ENCODE results near the gene XPO4.

The XPO4 gene

GRCh38 chr13:20801707-20802106 is 100.8 kb downstream of the XPO4 start:
- Histone ChIP-seq H3K36me3 (ENCODE audit: control insufficient read depth, insufficient read depth, low read length) (peaks cover 5% of the 10 kb centered on the region), H3K9ac (ENCODE audit: low read depth, low read length) (no peak overlapping the region), H3K27me3 (ENCODE audit: control insufficient read depth, insufficient read depth, low read length) (no peaks in the 10 kb centered on the region), H3K4me1 (ENCODE audit: control insufficient read depth, insufficient read depth, low read length) (no peaks in the 10 kb centered on the region), H3K9me3 (ENCODE audit: control insufficient read depth, insufficient read depth, low read length) (no peaks in the 10 kb centered on the region), H3K4me3 (ENCODE audit: low read depth, low read length) (no peak overlapping the region)

- Histone ChIP-seq H3K9me3 (ENCODE audit: control insufficient read depth, insufficient read depth, low read length) (no peaks in the 10 kb centered on the region), H3K4me3 (ENCODE audit: low read depth, low read length) (no peak overlapping the region), H3K36me3 (ENCODE audit: control insufficient read depth, insufficient read depth, low read length) (peaks cover 8% of the 10 kb centered on the region), H3K4me1 (ENCODE audit: control insufficient read depth, insufficient read depth, low read length) (no peaks in the 10 kb centered on the region), H3K27me3 (ENCODE audit: control insufficient read depth, insufficient read depth, low read length) (no peaks in the 10 kb centered on the region), H3K9ac (ENCODE audit: low read depth, low read length) (no peak overlapping the region)
Observed at GRCh38 chr13:20799726-20800416, 102.7 kb downstream of the XPO4 start.

GRCh38 chr13:20798027-20798426 is 104.5 kb downstream of the XPO4 start:
- Histone ChIP-seq H3K36me3 (ENCODE audit: control insufficient read depth, insufficient read depth, low read length) (peaks cover 8% of the 10 kb centered on the region), H3K27me3 (ENCODE audit: control insufficient read depth, insufficient read depth, low read length) (no peaks in the 10 kb centered on the region), H3K9me3 (ENCODE audit: control insufficient read depth, insufficient read depth, low read length) (no peaks in the 10 kb centered on the region), H3K4me1 (ENCODE audit: control insufficient read depth, insufficient read depth, low read length) (no peaks in the 10 kb centered on the region), H3K4me3 (ENCODE audit: low read depth, low read length) (no peak overlapping the region), H3K9ac (ENCODE audit: low read depth, low read length) (no peak overlapping the region)

DNA sequence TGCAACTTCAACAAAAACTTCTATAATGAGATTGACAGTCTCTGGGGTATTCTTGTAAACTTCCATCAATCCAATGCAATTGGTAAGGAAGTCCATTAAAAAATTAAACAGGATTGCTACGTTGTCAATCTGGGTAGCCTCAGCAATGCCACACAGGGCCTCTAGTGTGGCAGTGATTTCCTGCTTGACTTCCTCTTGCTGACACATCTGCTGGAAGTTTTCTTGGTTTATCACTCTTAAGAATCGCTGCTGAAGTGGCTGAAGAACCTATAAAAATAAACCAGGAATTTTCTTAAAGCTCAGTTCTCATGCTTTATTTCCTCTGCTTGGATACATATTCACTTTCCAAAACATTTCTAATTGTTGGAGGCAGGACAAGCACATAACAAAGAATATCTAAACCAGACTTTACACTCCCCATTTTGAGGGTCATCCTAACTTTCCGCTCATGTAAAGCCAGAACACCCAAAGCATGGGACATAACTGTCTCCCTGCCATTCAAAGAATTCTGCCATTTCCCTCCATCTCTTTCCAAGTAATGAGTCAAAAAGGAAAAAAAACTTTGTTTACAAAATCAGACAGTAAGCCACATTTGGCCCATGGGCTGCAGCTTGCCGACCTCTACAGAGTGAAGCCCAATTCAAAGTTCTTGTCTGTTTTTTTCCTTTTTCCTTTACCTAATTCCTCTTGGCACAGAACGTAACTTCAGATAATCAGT is 105.6 kb downstream of the XPO4 start:
- no peaks in the 10 kb centered on the region for H3K9me3 ChIP-seq (ENCODE audit: control insufficient read depth, insufficient read depth, low read length)
- no peak overlapping the region for H3K9ac ChIP-seq (ENCODE audit: low read depth, low read length)
- peaks cover 8% of the 10 kb centered on the region for H3K36me3 ChIP-seq (ENCODE audit: control insufficient read depth, insufficient read depth, low read length)
- no peaks in the 10 kb centered on the region for H3K27me3 ChIP-seq (ENCODE audit: control insufficient read depth, insufficient read depth, low read length)
- H3K4me3 ChIP-seq (ENCODE audit: low read depth, low read length), result no peak overlapping the region
- H3K4me1 ChIP-seq (ENCODE audit: control insufficient read depth, insufficient read depth, low read length), result no peaks in the 10 kb centered on the region

DNA sequence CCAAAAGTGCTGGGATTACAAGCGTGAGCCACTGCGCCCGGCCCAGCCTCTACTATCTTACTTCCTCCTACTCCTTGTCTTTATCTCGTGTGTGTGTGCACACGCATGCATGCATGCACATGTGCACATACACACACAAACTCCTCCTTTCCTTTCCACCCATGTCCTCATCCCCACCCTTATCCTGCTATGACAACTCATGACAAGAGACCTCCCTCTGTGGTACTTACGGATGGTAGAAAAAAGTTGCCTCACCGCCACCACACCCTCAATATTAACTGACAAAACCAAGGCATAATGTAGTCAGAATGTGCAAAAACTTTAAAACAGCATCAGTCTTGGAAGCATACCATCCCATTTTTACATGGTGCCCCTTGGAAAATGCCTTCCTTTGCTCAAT is 112.9 kb downstream of the XPO4 start:
- H3K36me3 ChIP-seq (ENCODE audit: control insufficient read depth, insufficient read depth, low read length), result peaks cover 6% of the 10 kb centered on the region

GRCh38 chr13:20788312-20788711 is 114.2 kb downstream of the XPO4 start:
- no peaks in the 10 kb centered on the region for H3K4me1 ChIP-seq (ENCODE audit: control insufficient read depth, insufficient read depth, low read length)
- no peak overlapping the region for H3K4me3 ChIP-seq (ENCODE audit: low read depth, low read length)
- H3K9me3 ChIP-seq (ENCODE audit: control insufficient read depth, insufficient read depth, low read length), result no peaks in the 10 kb centered on the region
- peaks cover 9% of the 10 kb centered on the region for H3K36me3 ChIP-seq (ENCODE audit: control insufficient read depth, insufficient read depth, low read length)
- H3K27me3 ChIP-seq (ENCODE audit: control insufficient read depth, insufficient read depth, low read length), result no peaks in the 10 kb centered on the region
- H3K9ac ChIP-seq (ENCODE audit: low read depth, low read length), result no peak overlapping the region

More for the DNA sequence above, 112.9 kb downstream of the XPO4 start:
- H3K9me3 ChIP-seq (ENCODE audit: control insufficient read depth, insufficient read depth, low read length), result no peaks in the 10 kb centered on the region
- H3K4me3 ChIP-seq (ENCODE audit: low read depth, low read length), result no peak overlapping the region
- H3K4me1 ChIP-seq (ENCODE audit: control insufficient read depth, insufficient read depth, low read length), result no peaks in the 10 kb centered on the region
- no peaks in the 10 kb centered on the region for H3K27me3 ChIP-seq (ENCODE audit: control insufficient read depth, insufficient read depth, low read length)
- H3K9ac ChIP-seq (ENCODE audit: low read depth, low read length), result no peak overlapping the region

- Histone ChIP-seq H3K4me3 (ENCODE audit: low read depth, low read length) (no peak overlapping the region), H3K36me3 (ENCODE audit: control insufficient read depth, insufficient read depth, low read length) (peaks cover 9% of the 10 kb centered on the region), H3K9me3 (ENCODE audit: control insufficient read depth, insufficient read depth, low read length) (no peaks in the 10 kb centered on the region), H3K4me1 (ENCODE audit: control insufficient read depth, insufficient read depth, low read length) (no peaks in the 10 kb centered on the region), H3K27me3 (ENCODE audit: control insufficient read depth, insufficient read depth, low read length) (no peaks in the 10 kb centered on the region), H3K9ac (ENCODE audit: low read depth, low read length) (no peak overlapping the region)
Observed at GRCh38 chr13:20787180-20787579, 115.4 kb downstream of the XPO4 start.

GRCh38 chr13:20782116-20782708 is 120.3 kb downstream of the XPO4 start:
- H3K9me3 ChIP-seq (ENCODE audit: control insufficient read depth, insufficient read depth, low read length), result no peaks in the 10 kb centered on the region
- no peaks in the 10 kb centered on the region for H3K4me1 ChIP-seq (ENCODE audit: control insufficient read depth, insufficient read depth, low read length)
- H3K36me3 ChIP-seq (ENCODE audit: control insufficient read depth, insufficient read depth, low read length), result peaks cover 3% of the 10 kb centered on the region
- H3K4me3 ChIP-seq (ENCODE audit: low read depth, low read length), result no peak overlapping the region
- no peaks in the 10 kb centered on the region for H3K27me3 ChIP-seq (ENCODE audit: control insufficient read depth, insufficient read depth, low read length)
- H3K9ac ChIP-seq (ENCODE audit: low read depth, low read length), result no peak overlapping the region

DNA sequence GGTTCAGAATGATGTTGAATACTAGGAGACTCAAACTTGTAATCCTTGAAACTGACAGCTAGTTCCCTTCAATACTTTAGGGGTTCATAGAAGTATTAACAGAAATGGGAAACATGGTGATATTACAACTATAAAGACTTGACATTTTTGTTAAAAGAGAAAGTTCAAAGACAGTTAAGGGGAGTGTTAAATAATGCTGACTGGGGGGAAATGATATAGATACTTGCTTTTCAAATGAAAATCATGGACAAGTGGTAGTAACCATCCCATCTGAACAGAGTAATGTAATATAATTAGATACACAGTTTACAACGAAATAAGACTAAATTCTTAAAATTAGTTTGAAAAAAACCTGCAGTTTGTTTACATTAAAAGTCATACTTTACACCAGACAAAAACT is 122.2 kb downstream of the XPO4 start:
- peaks cover 3% of the 10 kb centered on the region for H3K4me1 ChIP-seq (ENCODE audit: control insufficient read depth, insufficient read depth, low read length)
- H3K4me3 ChIP-seq (ENCODE audit: low read depth, low read length), result no peak overlapping the region
- H3K9me3 ChIP-seq (ENCODE audit: control insufficient read depth, insufficient read depth, low read length), result no peaks in the 10 kb centered on the region
- peaks cover 3% of the 10 kb centered on the region for H3K36me3 ChIP-seq (ENCODE audit: control insufficient read depth, insufficient read depth, low read length)
- H3K9ac ChIP-seq (ENCODE audit: low read depth, low read length), result no peak overlapping the region
- no peaks in the 10 kb centered on the region for H3K27me3 ChIP-seq (ENCODE audit: control insufficient read depth, insufficient read depth, low read length)

DNA sequence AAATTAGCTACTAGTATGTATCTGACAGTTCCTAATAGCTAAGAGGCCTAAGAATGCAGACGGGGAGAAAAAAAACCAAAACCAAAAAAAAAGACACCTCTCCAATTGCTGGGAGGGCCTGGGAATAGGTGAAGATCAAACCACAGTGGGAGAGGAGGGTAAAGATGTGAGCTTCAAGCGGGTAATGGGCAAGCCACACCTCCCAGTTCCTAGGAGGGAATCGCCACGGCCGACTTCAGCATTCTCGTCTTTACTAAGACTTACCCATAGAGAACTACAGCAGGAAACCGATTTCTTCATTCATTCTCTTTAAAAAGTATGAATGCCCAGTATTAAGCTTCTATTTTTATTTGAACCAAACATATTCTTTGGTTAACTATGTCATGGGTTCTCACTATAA is 123.1 kb downstream of the XPO4 start:
- Histone ChIP-seq H3K36me3 (ENCODE audit: control insufficient read depth, insufficient read depth, low read length) (peaks cover 2% of the 10 kb centered on the region), H3K27me3 (ENCODE audit: control insufficient read depth, insufficient read depth, low read length) (no peaks in the 10 kb centered on the region)

DNA sequence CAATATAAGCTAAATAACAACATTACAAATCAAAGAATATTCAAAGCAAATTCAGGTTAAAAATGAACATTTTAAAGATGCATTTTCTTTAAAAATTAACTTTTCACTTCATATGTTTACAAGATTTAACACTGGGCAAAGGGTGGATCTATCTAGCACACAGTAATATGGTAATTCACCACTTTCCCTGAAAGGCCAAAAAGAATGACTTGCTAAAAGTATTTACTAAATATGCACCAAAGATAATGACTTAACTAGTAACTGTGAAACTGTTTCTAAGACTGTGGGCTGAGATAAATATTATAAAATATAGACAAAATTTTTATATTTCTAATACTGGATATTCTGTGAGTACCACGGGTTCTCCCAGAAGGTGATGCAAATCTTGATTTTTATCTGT is 124.2 kb downstream of the XPO4 start:
- Histone ChIP-seq H3K9me3 (ENCODE audit: control insufficient read depth, insufficient read depth, low read length) (no peaks in the 10 kb centered on the region), H3K9ac (ENCODE audit: low read depth, low read length) (no peak overlapping the region), H3K4me3 (ENCODE audit: low read depth, low read length) (no peak overlapping the region), H3K36me3 (ENCODE audit: control insufficient read depth, insufficient read depth, low read length) (no peaks in the 10 kb centered on the region), H3K27me3 (ENCODE audit: control insufficient read depth, insufficient read depth, low read length) (no peaks in the 10 kb centered on the region), H3K4me1 (ENCODE audit: control insufficient read depth, insufficient read depth, low read length) (peaks cover 3% of the 10 kb centered on the region)

More for the DNA sequence above, 123.1 kb downstream of the XPO4 start:
- Histone ChIP-seq H3K4me1 (ENCODE audit: control insufficient read depth, insufficient read depth, low read length) (peaks cover 3% of the 10 kb centered on the region), H3K9me3 (ENCODE audit: control insufficient read depth, insufficient read depth, low read length) (no peaks in the 10 kb centered on the region), H3K9ac (ENCODE audit: low read depth, low read length) (no peak overlapping the region), H3K4me3 (ENCODE audit: low read depth, low read length) (no peak overlapping the region)

DNA sequence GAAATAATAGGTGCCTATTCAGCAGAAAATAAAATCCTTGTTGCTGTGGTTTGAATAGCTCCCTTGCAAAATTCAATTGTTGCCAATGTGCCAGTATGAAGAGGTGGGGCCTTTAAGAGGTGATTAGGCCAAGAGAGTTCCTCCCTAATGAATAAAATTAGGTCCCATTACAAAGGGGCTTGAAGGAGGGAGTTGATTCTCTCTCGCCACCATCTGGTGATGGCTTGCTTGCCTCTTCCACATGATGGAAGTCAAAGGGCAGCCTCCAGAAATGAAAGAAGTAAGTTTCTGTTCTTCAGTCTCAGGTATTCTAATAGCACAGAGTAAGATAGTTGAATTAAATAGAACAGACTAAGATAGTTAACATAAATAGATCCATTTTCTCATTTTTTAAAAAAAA is 125.8 kb downstream of the XPO4 start:
- Histone ChIP-seq H3K9ac (ENCODE audit: low read depth, low read length) (no peak overlapping the region), H3K36me3 (ENCODE audit: control insufficient read depth, insufficient read depth, low read length) (no peaks in the 10 kb centered on the region), H3K27me3 (ENCODE audit: control insufficient read depth, insufficient read depth, low read length) (no peaks in the 10 kb centered on the region), H3K9me3 (ENCODE audit: control insufficient read depth, insufficient read depth, low read length) (no peaks in the 10 kb centered on the region), H3K4me3 (ENCODE audit: low read depth, low read length) (no peak overlapping the region), H3K4me1 (ENCODE audit: control insufficient read depth, insufficient read depth, low read length) (peaks cover 5% of the 10 kb centered on the region)
